Measurements from ENCODE around the gene HSPBAP1.

- TF ChIP-seq CTCF (IDR thresholded peaks at IDR 0.05): no peak
- TF ChIP-seq POLR2A (IDR thresholded peaks at IDR 0.05): no peak
Observed at GRCh38 chr3:122728186-122728585, 65.4 kb downstream of the HSPBAP1 start.
